ENCODE data around the gene SLC23A2. TPM values are rescaled to one million over a fixed set of nuclear protein-coding genes. Genes with fewer than 3 reads are reported as not detected.
"Not testable (repeated sequence)": the region's sequence is repeated elsewhere in the genome, so short reads cannot be mapped to it uniquely, and the experiment has no call there.

SLC23A2 gene
- total RNA-seq, 1 experiment from 2014 or later = 16.3 TPM

DNA sequence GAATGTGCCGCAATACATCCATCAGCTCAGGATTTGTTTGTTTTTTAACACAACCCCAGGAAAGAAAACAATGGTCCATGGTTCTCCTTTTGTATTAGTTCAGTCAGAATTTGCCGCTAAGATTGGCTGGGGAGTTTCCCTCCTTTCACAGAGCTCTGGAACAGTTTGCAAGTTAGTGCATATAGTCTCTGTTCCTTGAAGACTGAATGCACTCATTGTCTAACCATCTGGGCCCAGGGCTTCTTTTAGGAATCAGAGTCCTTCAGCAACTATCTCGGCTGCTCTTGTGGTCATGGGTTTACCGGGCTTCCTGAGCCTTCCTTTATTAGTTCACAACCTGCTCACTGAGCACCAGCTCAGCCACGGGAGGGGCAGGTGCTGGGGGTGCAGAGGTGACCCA, 121.3 kb downstream of the SLC23A2 start:
- no peak for DNase-seq (ENCODE audit: low read depth, low spot score)
- ATAC-seq = no peak
- intact Hi-C loops (cut with micrococcal nuclease) = no loop called here
- no peak overlapping the region for H2AFZ ChIP-seq (ENCODE audit: low read depth, low read length, poor library complexity, severe bottlenecking)
- POLR2A ChIA-PET = no interaction called here
- no peak overlapping the region for H3K4me2 ChIP-seq (ENCODE audit: low read length)
- H3K27ac ChIP-seq (ENCODE audit: low read depth, low read length) = no peak overlapping the region
- no peaks in the 10 kb centered on the region for H3K9me2 ChIP-seq (ENCODE audit: insufficient read depth)
- H4K20me1 ChIP-seq (ENCODE audit: insufficient read depth) = no peaks in the 10 kb centered on the region
- H3K9me3 ChIP-seq (ENCODE audit: control insufficient read depth in 1 of 2, insufficient read depth in 1 of 2, low read depth in 1 of 2, low read length in 2 of 2) = no peaks in the 10 kb centered on the region
- H3K27me3 ChIP-seq (ENCODE audit: insufficient read depth, low read length) = no peaks in the 10 kb centered on the region
- no peak for TF ChIP-seq ELF1 (IDR thresholded peaks at IDR 0.05; ENCODE audit: borderline replicate concordance, low read depth)
- no peak for TF ChIP-seq ZNF274 (IDR thresholded peaks at IDR 0.05; ENCODE audit: low read depth, low read length)
- TF ChIP-seq JUND (IDR thresholded peaks at IDR 0.05) = no peak
- TF ChIP-seq, protein P1, sequence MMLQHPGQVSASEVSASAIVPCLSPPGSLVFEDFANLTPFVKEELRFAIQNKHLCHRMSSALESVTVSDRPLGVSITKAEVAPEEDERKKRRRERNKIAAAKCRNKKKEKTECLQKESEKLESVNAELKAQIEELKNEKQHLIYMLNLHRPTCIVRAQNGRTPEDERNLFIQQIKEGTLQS (IDR thresholded peaks at IDR 0.05) = no peak
- no peak for TF ChIP-seq CEBPB (IDR thresholded peaks at IDR 0.05; ENCODE audit: low read depth)
- no peak for TF ChIP-seq POLR2AphosphoS5 (IDR thresholded peaks at IDR 0.05; ENCODE audit: low read depth, low read length)
- CTCF ChIA-PET = no interaction called here
- no peaks in the 10 kb centered on the region for H3K4me1 ChIP-seq (ENCODE audit: control insufficient read depth in 1 of 2, insufficient read depth in 2 of 2, low read length in 2 of 2)
- no peaks in the 10 kb centered on the region for H3K79me2 ChIP-seq (ENCODE audit: insufficient read depth, low read length)
- H3K9ac ChIP-seq (ENCODE audit: low read length) = no peak overlapping the region
- H3K36me3 ChIP-seq (ENCODE audit: control insufficient read depth in 1 of 2, insufficient read depth in 2 of 2, low read length in 2 of 2) = no peaks in the 10 kb centered on the region; a peak in 1 of 4 replicates
- BruUV-seq (replicated peaks) = no TSS peak
- RAD21 ChIA-PET (ENCODE audit: low non-redundant PET in 1 of 2, low total read pairs in 2 of 2, uncharacterized antibody in 2 of 2, unreplicated experiment in 2 of 2) = no interaction called here
- H3K4me3 ChIP-seq (replicated peaks in 1 of 2; ENCODE audit: low read depth in 1 of 2, low read length in 2 of 2) = no peak overlapping the region

DNA sequence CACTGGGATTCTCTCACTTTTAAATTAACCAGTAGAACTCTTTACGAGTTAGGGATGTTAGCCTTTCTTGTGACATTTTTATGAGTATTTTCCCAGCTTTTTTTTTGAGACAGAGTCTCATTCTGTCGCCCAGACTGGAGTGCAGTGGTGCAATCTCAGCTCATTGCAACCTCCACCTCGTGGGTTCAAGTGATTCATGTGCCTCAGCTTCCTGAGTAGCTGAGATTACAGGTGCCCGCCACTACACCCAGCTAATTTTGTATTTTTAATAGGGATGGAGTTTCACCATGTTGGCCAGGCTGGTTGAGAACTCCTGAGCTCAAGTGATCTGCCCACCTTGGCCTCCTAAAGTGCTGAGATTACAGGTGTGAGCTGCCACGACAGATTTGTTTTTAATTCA, 123.2 kb downstream of the SLC23A2 start:
- H3K27me3 ChIP-seq (ENCODE audit: insufficient read depth, low read length); CTCF ChIA-PET; DNase-seq (ENCODE audit: low read depth, low spot score); H3K36me3 ChIP-seq (ENCODE audit: control insufficient read depth in 1 of 2, insufficient read depth in 2 of 2, low read length in 2 of 2); BruUV-seq (replicated peaks); H3K27ac ChIP-seq (ENCODE audit: low read depth, low read length); H3K79me2 ChIP-seq (ENCODE audit: insufficient read depth, low read length); H3K4me2 ChIP-seq (ENCODE audit: low read length); H3K9me3 ChIP-seq (ENCODE audit: control insufficient read depth in 1 of 2, insufficient read depth in 1 of 2, low read depth in 1 of 2, low read length in 2 of 2); H3K9me2 ChIP-seq (ENCODE audit: insufficient read depth); H3K4me3 ChIP-seq (replicated peaks in 1 of 2; ENCODE audit: low read depth in 1 of 2, low read length in 2 of 2); H2AFZ ChIP-seq (ENCODE audit: low read depth, low read length, poor library complexity, severe bottlenecking); ATAC-seq; H3K9ac ChIP-seq (ENCODE audit: low read length); RAD21 ChIA-PET (ENCODE audit: low non-redundant PET in 1 of 2, low total read pairs in 2 of 2, uncharacterized antibody in 2 of 2, unreplicated experiment in 2 of 2); H3K4me1 ChIP-seq (ENCODE audit: control insufficient read depth in 1 of 2, insufficient read depth in 2 of 2, low read length in 2 of 2); H4K20me1 ChIP-seq (ENCODE audit: insufficient read depth); intact Hi-C loops (cut with micrococcal nuclease); POLR2A ChIA-PET: not testable (repeated sequence)
